ENCODE results near the gene KRTAP19-8. TPM values are rescaled to one million over a fixed set of nuclear protein-coding genes. Genes with fewer than 3 reads are reported as not detected.

The KRTAP19-8 gene, protein sequence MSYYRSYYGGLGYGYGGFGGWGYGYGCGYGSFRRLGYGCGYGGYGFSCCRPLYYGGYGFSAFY
- total RNA-seq, result not detected in 3 replicates
- long read RNA-seq, result 0 reads

DNA sequence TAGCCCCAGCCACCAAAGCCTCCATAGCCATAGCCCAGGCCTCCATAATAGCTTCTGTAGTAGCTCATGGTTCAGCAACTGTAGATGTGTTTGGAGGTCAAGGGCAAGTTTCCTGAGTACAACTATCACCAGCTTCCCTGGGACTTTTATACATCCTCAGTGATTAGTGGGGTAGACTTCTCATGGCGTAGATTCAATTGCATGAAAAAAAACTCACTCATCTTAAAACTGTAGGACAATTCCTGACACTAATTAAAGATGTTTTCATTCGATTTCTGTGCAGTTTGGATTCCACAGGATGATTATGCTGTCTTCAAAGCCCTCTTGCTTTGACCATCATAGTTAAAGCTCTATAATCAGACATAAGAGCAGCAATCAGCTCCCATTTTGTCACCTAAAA is at the start of gene KRTAP19-8:
Gene KRTAP19-8 (minus strand): TSS at position 101 of the 400 bp plus-strand sequence. CDS start 33 bp downstream, at position 68.
- Mint-ChIP-seq H3K27me3 (ENCODE audit: low read depth) (peaks cover 10% of the 10 kb centered on the region), H3K27ac (ENCODE audit: unreplicated experiment) (no peak within 1 kb of the TSS), H3K36me3 (ENCODE audit: low read depth) (no peaks in the 10 kb centered on the region), H3K9me3 (ENCODE audit: low read depth) (peaks cover 4% of the 10 kb centered on the region), H3K4me3 (ENCODE audit: unreplicated experiment) (no peak within 1 kb of the TSS), H3K4me1 (ENCODE audit: low read depth) (no peaks in the 10 kb centered on the region)
- TF ChIP-seq CTCF (IDR thresholded peaks at IDR 0.05), result no peak
- DNase-seq (ENCODE audit: low spot score), result no peak

DNA sequence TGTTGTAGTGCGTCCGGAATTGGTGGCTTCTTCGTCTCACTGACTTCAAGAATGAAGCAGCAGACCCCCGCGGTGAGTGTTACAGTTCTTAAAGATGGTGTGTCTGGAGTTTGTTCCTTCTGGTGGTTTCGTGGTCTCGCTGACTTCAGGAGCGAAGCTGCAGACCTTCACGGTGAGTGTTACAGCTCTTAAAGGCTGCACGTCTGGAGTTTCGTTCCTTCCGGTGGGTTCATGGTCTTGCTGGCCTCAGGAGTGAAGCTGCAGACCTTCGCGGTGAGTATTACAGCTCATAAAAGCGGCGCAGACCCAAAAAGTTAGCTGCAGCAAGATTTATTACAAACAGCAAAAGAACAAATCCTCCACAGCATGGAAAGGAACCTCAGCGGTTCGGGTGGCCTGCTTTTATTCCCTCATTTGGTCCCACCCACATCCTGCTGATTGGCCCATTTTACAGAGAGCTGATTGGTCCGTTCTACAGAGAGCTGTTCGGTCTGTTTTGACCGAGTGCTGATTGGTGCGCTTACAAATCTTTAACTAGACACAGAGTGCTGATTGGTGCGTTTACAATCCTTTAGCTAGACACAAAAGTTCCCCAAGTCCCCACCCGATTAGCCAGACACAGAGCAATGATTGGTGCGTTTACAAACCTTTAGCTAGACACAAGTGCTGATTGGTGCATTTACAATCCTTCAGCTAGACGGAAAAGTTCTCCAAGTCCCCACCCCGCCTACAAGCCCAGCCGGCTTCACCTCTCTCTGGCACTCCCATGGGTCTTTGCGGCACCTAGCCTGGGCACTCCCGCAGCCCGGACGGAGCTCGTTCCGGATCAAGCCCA is 49.6 kb upstream of the KRTAP19-8 start:
- peaks cover 4% of the 10 kb centered on the region for H3K4me1 Mint-ChIP-seq (ENCODE audit: low read depth)
- peaks cover 10% of the 10 kb centered on the region for H3K27me3 Mint-ChIP-seq (ENCODE audit: low read depth)
- no peak overlapping the region for H3K27ac Mint-ChIP-seq (ENCODE audit: unreplicated experiment)
- peaks cover 5% of the 10 kb centered on the region for H3K9me3 Mint-ChIP-seq (ENCODE audit: low read depth)
- no peak overlapping the region for H3K4me3 Mint-ChIP-seq (ENCODE audit: unreplicated experiment)
- H3K36me3 Mint-ChIP-seq (ENCODE audit: low read depth), result peaks cover 2% of the 10 kb centered on the region
- TF ChIP-seq CTCF (IDR thresholded peaks at IDR 0.05), result no peak
- no peak for DNase-seq (ENCODE audit: low spot score)

- peaks cover 4% of the 10 kb centered on the region for H3K4me1 Mint-ChIP-seq (ENCODE audit: low read depth)
- no peak for TF ChIP-seq CTCF (IDR thresholded peaks at IDR 0.05)
- H3K9me3 Mint-ChIP-seq (ENCODE audit: low read depth), result no peaks in the 10 kb centered on the region
- peaks cover 1% of the 10 kb centered on the region for H3K27me3 Mint-ChIP-seq (ENCODE audit: low read depth)
- no peaks in the 10 kb centered on the region for H3K36me3 Mint-ChIP-seq (ENCODE audit: low read depth)
- no peak overlapping the region for H3K4me3 Mint-ChIP-seq (ENCODE audit: unreplicated experiment)
- no peak overlapping the region for H3K27ac Mint-ChIP-seq (ENCODE audit: unreplicated experiment)
- no peak for DNase-seq (ENCODE audit: low spot score)
These were observed 46.4 kb upstream of the KRTAP19-8 start for GRCh38 chr21:31084689-31085088.

- Mint-ChIP-seq H3K9me3 (ENCODE audit: low read depth) (no peaks in the 10 kb centered on the region), H3K4me3 (ENCODE audit: unreplicated experiment) (no peak overlapping the region), H3K27me3 (ENCODE audit: low read depth) (peaks cover 16% of the 10 kb centered on the region), H3K4me1 (ENCODE audit: low read depth) (no peaks in the 10 kb centered on the region), H3K27ac (ENCODE audit: unreplicated experiment) (no peak overlapping the region), H3K36me3 (ENCODE audit: low read depth) (no peaks in the 10 kb centered on the region)
- TF ChIP-seq CTCF (IDR thresholded peaks at IDR 0.05), result no peak
- no peak for DNase-seq (ENCODE audit: low spot score)
These were observed 40.5 kb upstream of the KRTAP19-8 start for GRCh38 chr21:31078796-31079195.

GRCh38 chr21:31078216-31078615 is 39.9 kb upstream of the KRTAP19-8 start:
- Mint-ChIP-seq H3K4me3 (ENCODE audit: unreplicated experiment) (no peak overlapping the region), H3K27ac (ENCODE audit: unreplicated experiment) (no peak overlapping the region), H3K4me1 (ENCODE audit: low read depth) (no peaks in the 10 kb centered on the region), H3K9me3 (ENCODE audit: low read depth) (no peaks in the 10 kb centered on the region), H3K36me3 (ENCODE audit: low read depth) (no peaks in the 10 kb centered on the region), H3K27me3 (ENCODE audit: low read depth) (peaks cover 16% of the 10 kb centered on the region)
- TF ChIP-seq CTCF (IDR thresholded peaks at IDR 0.05), result no peak
- no peak for DNase-seq (ENCODE audit: low spot score)

Data from chondrocyte (in vitro differentiated cells).